ENCODE results near the gene BCL7C. TPM values are rescaled to one million over a fixed set of nuclear protein-coding genes. Genes with fewer than 3 reads are reported as not detected.

The BCL7C gene
- total and polyA plus RNA-seq, 10 of the 15 experiments (the other 5 are each of a cell fraction or from before 2014, with no cell fraction given), result 1.1 to 30.5 (median 13.7) TPM

- ChIA-PET CTCF (interaction anchor here (0.6 to 2.1 kb wide), 7 partner anchors 20 to 351 kb away, joined by 3 to 25 read pairs (median 4); no protein-coding TSS in a partner anchor), POLR2A (interaction anchor here (0.5 kb wide), 1 partner anchor 204 kb away, joined by 5 read pairs; no protein-coding TSS in a partner anchor), SMC1A (ENCODE audit: uncharacterized antibody, unreplicated experiment) (interaction anchor here (0.6 to 2.9 kb wide), 3 partner anchors 77 to 225 kb away, joined by 3 to 24 read pairs (median 14); no protein-coding TSS in a partner anchor), RAD21 (ENCODE audit: unreplicated experiment) (interaction anchor here (0.6 to 0.8 kb wide), 2 partner anchors 76 to 119 kb away, joined by 3 to 7 read pairs; no protein-coding TSS in a partner anchor)
- H3K4me3 ChIP-seq, result peak overlapping the region; percentile 86
- peak overlapping the region; percentile 49; the same call in 1 of the 2 replicates for H3K9ac ChIP-seq (ENCODE audit: control insufficient read depth, insufficient read depth, low read length)
- WGBS (ENCODE audit: insufficient coverage, insufficient replicate concordance, low lambda C conversion rate, missing lambda C conversion rate), result under 1% methylated on average over 37 of the region's 37 CpGs
- H3K4me1 ChIP-seq (ENCODE audit: control insufficient read depth, insufficient read depth, low read length), result peaks cover 4% of the 10 kb centered on the region; the same call in 1 of the 2 replicates
- peak; percentile 52 for DNase-seq (ENCODE audit: low read depth, low spot score)
- peak overlapping the region; percentile 51 for H3K27ac ChIP-seq (ENCODE audit: control insufficient read depth, insufficient read depth)
- peaks cover 5% of the 10 kb centered on the region for H3K79me2 ChIP-seq (ENCODE audit: control insufficient read depth, insufficient read depth, low read length)
- FAIRE-seq, result no peak
- no peaks in the 10 kb centered on the region for H3K27me3 ChIP-seq (replicated peaks in 1 of 2; ENCODE audit: control insufficient read depth in 2 of 2, insufficient read depth in 2 of 2, low read length in 1 of 2)
- peak overlapping the region; percentile 93 for H2AFZ ChIP-seq (ENCODE audit: control insufficient read depth, low read depth, low read length)
- peak overlapping the region; percentile 99 for H3K4me2 ChIP-seq (ENCODE audit: control insufficient read depth, insufficient read depth)
- no peaks in the 10 kb centered on the region for H4K20me1 ChIP-seq (ENCODE audit: control insufficient read depth, insufficient read depth)
- no TSS peak for BruUV-seq (replicated peaks)
- H3K9me3 ChIP-seq (replicated peaks; ENCODE audit: control insufficient read depth, insufficient read depth, low read length), result no peaks in the 10 kb centered on the region
- ATAC-seq, result peak; percentile 45
- no peaks in the 10 kb centered on the region; a peak in 1 of 4 replicates for H3K36me3 ChIP-seq (ENCODE audit: control insufficient read depth in 2 of 2, insufficient read depth in 2 of 2, low read length in 1 of 2)
- in situ Hi-C loops (cut with MboI) (loop anchor here (5.0 kb wide), 1 partner anchor 80 kb away; no protein-coding TSS in a partner anchor), intact Hi-C loops (cut with micrococcal nuclease; ENCODE audit: unreplicated experiment) (loop anchor here (1.0 to 10.0 kb wide), 6 partner anchors 25 to 267 kb away; partner anchors contain the start of genes CFAP119, CTF1, FBRS and PRR14)
- TF ChIP-seq CHD2 (IDR thresholded peaks at IDR 0.05; ENCODE audit: borderline replicate concordance, low read depth, low read length) (peak; percentile 58; the same call in 1 of the 2 replicates), RBBP5 (conservative IDR thresholded peaks at IDR 0.05) (no peak), MEF2B (IDR thresholded peaks at IDR 0.05; ENCODE audit: partially characterized antibody, poor library complexity, severe bottlenecking) (peak; percentile 27), YY1 (IDR thresholded peaks at IDR 0.05; ENCODE audit: low read depth, low read length) (peak; percentile 77), SREBF1 (IDR thresholded peaks at IDR 0.05; ENCODE audit: low read length) (no peak), PAX8 (IDR thresholded peaks at IDR 0.05) (no peak), BACH1 (IDR thresholded peaks at IDR 0.05; ENCODE audit: borderline replicate concordance) (peak; percentile 63; the same call in 1 of the 2 replicates), ESRRA (IDR thresholded peaks at IDR 0.05; ENCODE audit: low read length) (0 out of 2 replicates have a peak, but pooled peaks have one; percentile 58), SREBF2 (IDR thresholded peaks at IDR 0.05; ENCODE audit: low read length) (no peak), TARDBP (IDR thresholded peaks at IDR 0.05; ENCODE audit: borderline replicate concordance) (no peak), CREB1 (IDR thresholded peaks at IDR 0.05; ENCODE audit: low read depth) (no peak), POLR2AphosphoS2 (IDR thresholded peaks at IDR 0.05; ENCODE audit: low read depth, low read length) (no peak), ETV6 (conservative IDR thresholded peaks at IDR 0.05 in 1 of 2, IDR thresholded peaks at IDR 0.05 in 1 of 2; ENCODE audit: borderline replicate concordance in 1 of 2, low read depth in 1 of 2) (no peak), CHD4 (IDR thresholded peaks at IDR 0.05) (0 out of 2 replicates have a peak, but pooled peaks have one; percentile 49), SKIL (IDR thresholded peaks at IDR 0.05; ENCODE audit: low read depth, poor library complexity, severe bottlenecking) (no peak), IRF4 (IDR thresholded peaks at IDR 0.05; ENCODE audit: low read depth, low read length) (no peak)
- TF ChIP-seq, protein P1, sequence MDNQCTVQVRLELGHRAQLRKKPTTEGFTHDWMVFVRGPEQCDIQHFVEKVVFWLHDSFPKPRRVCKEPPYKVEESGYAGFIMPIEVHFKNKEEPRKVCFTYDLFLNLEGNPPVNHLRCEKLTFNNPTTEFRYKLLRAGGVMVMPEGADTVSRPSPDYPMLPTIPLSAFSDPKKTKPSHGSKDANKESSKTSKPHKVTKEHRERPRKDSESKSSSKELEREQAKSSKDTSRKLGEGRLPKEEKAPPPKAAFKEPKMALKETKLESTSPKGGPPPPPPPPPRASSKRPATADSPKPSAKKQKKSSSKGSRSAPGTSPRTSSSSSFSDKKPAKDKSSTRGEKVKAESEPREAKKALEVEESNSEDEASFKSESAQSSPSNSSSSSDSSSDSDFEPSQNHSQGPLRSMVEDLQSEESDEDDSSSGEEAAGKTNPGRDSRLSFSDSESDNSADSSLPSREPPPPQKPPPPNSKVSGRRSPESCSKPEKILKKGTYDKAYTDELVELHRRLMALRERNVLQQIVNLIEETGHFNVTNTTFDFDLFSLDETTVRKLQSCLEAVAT (IDR thresholded peaks at IDR 0.05), result peak; percentile 11
- TF ChIP-seq, protein P2, sequence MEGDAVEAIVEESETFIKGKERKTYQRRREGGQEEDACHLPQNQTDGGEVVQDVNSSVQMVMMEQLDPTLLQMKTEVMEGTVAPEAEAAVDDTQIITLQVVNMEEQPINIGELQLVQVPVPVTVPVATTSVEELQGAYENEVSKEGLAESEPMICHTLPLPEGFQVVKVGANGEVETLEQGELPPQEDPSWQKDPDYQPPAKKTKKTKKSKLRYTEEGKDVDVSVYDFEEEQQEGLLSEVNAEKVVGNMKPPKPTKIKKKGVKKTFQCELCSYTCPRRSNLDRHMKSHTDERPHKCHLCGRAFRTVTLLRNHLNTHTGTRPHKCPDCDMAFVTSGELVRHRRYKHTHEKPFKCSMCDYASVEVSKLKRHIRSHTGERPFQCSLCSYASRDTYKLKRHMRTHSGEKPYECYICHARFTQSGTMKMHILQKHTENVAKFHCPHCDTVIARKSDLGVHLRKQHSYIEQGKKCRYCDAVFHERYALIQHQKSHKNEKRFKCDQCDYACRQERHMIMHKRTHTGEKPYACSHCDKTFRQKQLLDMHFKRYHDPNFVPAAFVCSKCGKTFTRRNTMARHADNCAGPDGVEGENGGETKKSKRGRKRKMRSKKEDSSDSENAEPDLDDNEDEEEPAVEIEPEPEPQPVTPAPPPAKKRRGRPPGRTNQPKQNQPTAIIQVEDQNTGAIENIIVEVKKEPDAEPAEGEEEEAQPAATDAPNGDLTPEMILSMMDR (IDR thresholded peaks at IDR 0.05 in 2 of 3, conservative IDR thresholded peaks at IDR 0.05 in 1 of 3; ENCODE audit: control insufficient read depth in 2 of 3, extremely low read depth in 1 of 3, insufficient read depth in 1 of 3, low read depth in 3 of 3, low read length in 3 of 3), result peak; percentile 86 to 92 (median 86)
Observed at GRCh38 chr16:30921748-30922419, 28.0 kb upstream of the BCL7C start.

Measured in GM12878 (cell line).